NCI-H1436 (cell line): ENCODE measurements around the gene DDX55.
A peak's percentile ranks its signal among the peaks of the same experiment; 100 is the strongest.

ENCODE experiments used
- DNase-seq: peaks from one replicate; lab custom pipeline; 2025; lab: John Stamatoyannopoulos, UW

Gene DDX55

DNA sequence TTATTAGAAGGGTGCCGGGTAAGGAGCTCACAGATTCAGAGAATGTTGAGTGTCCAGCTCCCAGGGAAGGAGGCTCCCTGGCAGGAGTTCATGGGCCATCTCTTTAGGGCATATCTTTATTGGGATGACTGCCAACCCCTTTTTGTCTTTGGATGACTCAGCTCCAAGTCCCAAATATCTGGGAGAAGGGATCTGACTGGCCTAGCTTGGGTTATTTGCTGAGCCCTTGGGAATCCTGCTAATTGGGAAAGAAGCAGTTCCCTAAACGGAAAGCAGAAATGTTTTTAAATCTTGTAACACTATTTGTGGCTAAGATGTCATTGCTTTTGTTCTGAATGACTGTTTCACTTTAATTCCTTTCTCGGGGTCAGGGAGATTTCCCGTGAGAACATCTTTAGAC, 12.6 kb downstream of the DDX55 start:
- no peak for DNase-seq

DNA sequence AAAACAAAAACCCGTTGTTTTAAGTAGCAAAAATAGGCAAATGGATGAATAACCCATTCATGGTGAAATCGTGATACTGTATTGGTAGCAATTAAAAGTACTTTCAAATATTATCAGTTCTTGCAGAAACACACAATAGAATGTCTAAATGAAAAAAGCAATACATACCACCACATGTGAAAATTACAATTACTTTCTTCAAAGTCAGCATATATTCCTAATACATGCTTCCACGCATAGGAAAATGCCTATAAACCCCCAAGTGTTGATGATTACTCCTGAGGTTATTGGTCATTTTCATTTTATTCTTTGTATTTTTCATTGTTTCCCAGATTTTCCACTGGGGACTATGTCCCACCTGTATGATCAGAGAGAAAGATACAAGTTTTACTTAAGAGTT, 15.2 kb downstream of the DDX55 start:
- DNase-seq, result no peak

DNA sequence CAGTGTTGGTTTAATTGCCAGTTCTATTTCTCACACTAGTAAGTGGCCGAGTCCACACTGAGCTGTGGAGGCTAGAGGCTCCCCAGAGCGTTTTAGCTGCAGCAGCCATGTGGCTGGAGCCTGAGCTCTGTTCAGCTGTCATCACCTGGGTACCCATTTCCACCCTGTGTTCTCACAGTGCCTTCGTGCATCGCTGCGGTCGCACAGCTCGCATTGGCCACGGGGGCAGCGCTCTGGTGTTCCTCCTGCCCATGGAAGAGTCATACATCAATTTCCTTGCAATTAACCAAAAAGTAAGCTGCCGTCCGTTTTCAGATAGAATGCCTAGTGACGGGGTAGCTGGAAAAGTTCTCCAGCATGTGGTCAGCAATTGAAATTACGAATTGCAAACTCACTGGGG, 15.7 kb downstream of the DDX55 start:
- DNase-seq, result no peak

DNA sequence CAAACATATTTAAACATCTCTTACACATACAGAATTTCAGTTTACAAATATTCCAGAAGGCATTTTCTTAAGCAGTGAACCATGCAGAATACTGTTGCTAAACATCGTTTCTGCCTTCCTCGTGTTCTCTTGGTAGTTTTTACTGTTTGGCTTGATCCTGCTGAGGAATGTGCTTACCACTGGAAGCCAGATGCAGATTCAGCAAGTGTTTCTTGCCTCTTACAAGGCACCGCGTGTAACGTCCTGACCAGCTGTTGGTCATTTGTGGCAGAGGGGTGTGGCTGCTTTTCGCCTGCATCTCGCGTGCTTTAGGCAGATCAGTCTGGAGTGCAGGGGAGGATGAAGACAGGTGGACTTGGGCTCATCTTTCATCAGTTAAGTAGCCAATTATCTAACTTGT, 19.2 kb downstream of the DDX55 start:
- DNase-seq, result no peak

DNA sequence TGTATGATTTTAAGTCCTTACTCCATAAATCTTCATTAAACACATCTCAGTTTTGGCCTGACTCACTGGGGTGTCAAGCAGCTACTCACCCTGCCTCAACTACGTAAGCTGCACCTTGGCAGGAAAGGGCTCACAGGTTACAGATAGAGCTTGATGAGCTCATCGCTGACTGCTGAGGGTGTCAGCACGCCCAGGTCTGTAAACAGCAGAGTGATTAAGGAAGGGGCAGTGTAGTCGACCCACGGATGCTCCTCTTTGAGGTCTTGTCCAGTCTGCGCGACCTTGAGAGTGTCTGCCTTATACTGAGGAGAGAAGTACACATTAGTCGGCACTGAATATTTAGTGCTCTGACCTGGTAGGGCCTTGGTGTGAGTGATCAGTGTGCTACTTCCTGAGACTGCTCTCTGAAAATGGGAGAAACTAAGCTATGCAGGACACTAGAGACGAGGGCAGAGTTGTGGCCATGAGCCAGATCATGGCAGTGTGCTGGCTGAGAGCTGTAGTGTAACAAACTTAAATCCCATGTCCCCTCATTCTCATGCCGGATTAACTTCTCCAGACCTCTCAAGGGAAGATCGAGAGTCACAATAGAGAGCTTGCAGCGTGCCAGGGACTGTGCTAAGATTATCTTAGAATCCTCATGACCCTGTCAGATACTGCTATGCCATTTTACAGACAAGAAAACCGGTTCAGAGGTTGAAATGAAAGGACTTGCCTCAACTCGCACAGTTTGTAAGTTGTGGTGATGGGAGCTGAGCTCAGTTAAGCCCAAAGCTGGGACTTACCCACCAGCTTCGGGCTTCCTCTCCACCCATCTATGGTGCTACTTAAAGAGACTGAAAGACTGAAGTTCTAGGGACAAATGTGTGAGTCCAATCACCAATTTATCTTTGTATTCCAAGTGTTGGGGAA, 20.0 kb downstream of the DDX55 start:
- no peak for DNase-seq

DNA sequence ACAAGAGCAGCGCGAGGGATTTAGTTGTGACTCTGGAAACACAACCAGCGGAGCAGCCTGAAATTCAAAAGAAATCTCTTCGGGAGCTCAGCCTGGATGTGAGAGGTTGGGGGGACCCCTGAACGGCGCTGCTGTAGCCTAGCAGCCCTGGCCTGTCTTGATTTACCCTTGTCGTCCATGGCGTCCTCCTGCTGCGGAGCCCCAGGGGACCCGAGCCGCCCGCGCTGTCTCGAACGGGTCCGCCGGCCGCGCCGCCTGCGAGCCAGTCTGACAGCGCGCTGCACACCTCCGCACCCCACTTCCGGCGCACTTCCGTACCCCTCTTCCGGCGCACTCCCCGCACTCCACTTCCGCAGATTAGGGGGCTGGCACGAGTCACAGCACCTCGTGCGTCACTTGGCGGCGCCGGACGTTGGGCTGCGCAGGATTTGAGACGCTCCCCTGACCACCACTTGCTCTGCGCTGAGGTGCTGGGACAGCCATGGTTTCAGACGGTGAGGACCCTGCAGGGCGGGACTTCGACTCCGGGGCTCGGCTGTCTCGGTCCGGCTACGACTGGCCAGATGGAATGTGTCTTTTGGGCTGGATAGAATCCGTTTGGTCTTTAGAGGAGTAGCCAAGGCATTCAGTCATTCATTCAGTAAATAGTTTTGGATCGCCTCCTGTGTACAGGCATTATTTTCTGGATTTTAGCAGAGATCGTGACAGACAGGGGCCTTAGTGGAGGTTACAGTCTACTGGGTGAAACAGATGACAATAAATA, 31.7 kb downstream of the DDX55 start, which contains the start of the genes EIF2B1 and GTF2H3:
Gene EIF2B1 (minus strand): TSS at position 308 of the 763 bp plus-strand sequence. CDS start 129 bp downstream, at position 179.
Gene GTF2H3 (plus strand): TSS at position 451 of the 763 bp plus-strand sequence. CDS start 31 bp downstream, at position 482.
- peak; percentile 93 for DNase-seq

DNA sequence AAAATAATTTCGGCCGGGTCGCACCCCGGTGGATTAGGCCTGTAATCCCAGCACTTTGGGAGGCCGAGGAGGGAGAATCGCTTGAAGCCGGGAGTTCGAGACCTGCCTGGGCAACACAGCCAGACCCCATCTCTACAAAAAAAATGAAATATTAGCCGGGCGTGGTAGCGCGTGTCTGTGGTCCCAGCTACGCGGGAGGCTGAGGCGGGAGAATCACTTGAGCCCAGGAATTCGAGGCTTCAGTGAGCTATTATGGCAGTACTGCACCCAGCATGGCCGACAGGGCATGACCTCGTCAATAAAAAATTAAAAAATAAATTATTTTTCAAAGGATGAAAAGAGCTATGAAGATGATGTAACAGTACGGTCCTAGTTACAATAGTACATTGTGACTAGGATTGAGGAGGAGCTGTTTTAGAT, 32.3 kb downstream of the DDX55 start:
- DNase-seq, result no peak

DNA sequence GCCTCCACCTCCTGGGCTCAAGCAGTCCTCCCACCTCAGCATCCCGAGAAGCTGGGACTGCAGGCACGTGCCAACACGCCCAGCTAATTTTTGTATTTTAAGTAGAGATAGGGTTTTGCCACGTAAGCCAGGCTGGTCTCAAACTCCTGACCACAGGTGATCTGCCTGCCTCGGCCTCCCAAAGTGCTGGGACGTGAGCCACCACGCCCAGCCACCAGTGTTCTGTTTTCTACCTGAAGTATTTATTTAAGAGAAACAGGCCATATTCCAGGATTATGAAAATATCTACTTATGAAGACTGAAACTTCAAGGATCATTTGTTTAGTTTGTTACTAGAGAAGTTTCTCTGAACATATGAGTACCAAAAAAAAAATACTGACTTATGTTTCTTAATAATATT, 42.0 kb downstream of the DDX55 start:
- no peak for DNase-seq

DNA sequence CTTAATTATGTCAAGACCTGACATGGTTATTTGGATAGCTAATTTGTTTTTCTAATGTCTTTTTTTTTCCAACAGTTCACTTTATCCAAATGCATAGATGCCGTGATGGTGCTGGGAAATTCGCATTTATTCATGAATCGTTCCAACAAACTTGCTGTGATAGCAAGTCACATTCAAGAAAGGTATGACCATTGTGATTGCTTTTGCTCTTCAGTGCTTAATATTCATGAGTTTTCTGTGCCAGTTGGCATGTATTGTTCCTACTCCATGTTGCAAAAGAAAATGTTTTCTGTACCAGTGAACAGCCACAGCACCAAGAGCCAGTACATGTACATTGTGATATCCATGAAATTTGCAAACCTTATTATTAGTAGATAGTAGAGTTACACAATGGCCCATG, 43.5 kb downstream of the DDX55 start:
- DNase-seq, result no peak

DNA sequence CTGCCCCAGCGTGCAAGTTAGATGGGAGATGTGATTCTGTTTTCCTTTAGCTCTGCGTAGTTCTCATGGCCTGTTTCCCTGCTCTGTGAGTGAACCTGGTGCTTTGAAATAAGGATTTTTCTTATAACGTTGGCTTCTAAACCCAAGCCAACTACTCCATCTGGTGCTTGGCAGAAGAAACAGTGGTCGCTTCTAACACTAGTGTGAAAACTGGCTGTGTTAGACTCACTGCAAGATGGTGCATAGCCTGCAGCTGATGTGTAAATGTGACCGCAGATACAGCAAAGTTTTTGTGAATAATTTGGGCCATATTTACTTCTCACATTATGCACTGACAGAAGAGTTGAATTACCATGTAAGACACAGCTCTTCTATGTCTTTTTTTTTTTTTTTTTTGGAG, 44.0 kb downstream of the DDX55 start:
- no peak for DNase-seq

DNA sequence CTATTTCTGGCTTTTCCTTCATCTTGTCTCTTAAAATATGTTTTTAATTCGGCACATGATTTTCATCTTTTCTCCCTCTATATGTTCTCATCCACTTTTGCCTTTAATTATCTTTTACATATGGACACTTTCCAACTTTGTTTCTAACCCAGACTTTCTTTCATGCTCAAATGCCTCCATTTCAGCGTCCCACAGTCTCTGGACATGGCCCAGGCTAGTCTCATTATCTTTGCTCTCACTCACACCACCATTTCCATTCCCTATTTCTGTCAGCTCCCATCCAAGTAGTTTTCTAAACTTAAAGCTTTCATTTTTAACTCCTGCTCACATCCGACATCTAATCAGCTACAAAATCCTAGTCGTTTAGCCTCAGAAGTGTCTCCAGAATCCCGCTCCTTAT, 46.5 kb downstream of the DDX55 start:
- no peak for DNase-seq

DNA sequence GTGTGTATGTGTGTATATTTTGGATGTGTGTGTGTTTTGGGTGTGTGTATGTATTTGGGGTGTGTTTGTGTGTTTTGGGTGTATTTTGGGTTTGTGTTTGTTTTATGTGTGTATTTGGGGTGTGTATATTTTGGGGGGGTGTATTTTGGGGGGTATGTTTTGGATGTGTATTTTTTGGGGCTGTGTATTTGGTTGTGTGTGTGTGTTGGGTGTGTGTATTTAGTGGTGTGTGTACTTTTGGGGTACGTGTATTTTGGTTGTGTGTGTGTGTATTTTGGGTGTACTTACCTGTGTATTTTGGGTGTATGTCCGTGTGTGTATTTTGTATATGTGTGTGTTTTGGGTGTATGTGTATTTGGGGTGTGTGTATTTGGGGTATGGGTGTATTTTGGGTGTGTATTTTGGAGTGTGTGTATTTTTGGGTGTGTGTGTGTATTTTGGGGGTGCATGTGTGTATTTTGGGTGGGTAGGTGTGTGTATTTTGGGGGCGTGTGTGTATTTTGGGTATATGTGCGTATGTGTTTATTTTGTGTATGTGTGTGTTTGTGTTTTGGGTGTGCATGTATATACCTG, 52.3 kb downstream of the DDX55 start:
- no peak for DNase-seq

DNA sequence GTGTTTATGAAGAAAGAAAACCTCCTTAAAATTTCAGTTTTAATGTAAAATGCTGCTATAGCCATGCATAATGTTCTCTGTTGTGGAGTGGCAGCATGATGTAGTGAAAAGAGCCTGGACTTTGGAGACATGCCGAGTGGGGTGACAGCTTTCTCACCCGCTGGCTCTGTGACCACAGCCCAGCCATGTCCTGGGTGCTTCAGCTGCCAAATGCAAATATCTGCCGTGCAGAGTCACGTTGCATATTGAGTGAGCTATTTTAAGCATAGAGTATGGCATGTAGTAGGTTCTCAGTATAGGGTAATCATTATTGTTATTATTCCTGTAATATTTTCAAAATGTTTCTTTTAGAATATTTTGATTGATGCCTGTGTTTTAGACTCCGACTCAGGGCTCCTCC, 53.5 kb downstream of the DDX55 start:
- DNase-seq, result no peak

DNA sequence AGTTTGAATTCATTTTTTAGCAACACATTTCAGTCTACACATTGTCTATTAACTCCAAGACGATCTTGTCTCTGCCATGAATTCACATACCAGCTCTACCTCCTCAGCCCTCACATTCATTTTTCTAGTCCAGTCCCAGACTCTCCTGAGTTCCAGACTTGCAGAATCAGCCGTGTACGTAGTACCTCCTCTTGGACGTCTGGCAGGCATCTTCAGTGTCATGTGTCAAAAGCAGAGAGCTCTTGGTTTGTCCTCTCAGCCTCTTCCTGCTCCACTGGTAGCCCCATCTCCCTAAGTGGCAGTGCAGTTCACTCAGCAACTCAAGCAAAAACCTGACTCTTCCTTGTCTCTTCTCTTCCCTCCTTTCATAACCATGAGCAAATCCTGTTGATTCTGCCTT, 54.5 kb downstream of the DDX55 start:
- DNase-seq, result no peak

DNA sequence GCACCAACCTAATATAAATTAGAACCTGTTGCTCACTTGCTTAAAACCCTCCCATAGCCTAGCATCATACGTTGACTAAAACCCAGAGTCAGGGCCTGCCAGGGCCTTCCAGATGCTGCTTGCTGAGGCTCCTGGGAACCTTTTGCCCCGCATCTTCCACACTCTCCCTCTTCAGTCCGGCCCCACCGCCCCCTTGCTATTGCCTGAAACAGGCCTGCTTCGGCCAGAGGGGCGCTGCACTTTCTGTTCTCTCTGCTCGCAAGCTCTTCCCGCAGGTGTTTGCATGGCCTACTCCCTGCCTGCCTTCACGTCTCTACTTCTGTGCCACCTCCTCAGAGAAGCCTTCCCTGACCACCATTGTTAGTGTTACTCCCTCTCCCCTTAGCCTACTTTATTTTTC, 55.3 kb downstream of the DDX55 start:
- no peak for DNase-seq

DNA sequence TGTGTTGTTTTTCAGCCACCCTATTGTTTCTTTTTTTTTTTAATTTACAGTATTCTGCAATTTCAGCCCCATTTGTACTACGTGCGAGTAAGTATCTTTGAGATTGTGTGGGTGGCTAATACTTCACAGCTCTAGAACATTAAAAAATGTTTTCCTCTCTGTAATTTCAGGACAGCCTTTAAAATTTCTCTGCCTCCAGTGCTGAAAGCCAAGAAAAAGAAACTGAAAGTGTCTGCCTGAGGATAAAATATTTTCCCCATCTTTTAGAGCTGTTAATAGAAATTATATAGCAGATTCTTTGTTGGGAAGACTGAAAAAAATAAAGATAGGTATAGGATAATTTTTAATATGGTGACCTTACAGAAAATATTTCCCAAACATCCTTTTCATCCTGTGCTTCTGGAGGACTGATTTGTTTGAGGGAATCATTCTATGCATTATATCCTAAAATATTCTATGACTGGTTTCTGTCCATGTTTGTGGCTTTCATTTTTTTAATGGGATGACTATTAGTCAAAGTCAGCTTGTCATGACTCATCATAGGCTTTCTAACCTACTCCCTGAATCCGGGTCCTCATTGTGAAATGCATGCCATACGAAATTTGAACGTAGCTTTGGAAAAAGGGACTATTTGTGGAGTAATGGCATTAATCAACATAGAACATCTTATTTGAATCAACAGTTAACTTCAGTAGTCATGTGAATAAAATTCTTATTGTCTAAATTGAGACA, 58.3 kb downstream of the DDX55 start:
- no peak for DNase-seq

DNA sequence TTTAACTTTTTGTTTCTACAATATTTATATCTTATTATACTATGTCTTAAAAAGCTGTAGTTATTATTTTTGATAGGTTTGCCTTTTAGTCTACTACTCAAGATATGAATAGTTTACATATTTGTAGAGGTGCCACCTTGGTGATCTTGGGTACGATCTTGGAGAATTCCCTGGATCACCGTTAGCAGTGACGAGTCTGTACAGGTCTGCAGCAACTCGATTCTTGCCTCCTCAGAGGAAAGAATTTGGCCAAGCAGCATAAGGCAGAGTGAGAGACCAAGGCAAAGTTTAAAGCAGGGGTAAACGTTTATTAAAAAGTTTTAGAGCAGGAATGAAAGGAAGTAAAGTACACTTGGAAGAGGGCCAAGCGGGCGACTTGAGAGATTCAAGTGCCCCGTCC, 65.9 kb downstream of the DDX55 start:
- no peak for DNase-seq
